RKO (cell line): Measurements from ENCODE around the gene SPOUT1.

Experiments
- DNase-seq: peaks from one replicate; pipeline ENCODE4 v3.0.0-alpha.2; 2016; ENCODE audit warnings: low spot score

SPOUT1 gene

GRCh38 chr9:128836509-128837145 lies 7.0 kb upstream of the SPOUT1 start:
- no peak for DNase-seq

GRCh38 chr9:128835246-128836210 lies 5.9 kb upstream of the SPOUT1 start:
- DNase-seq = no peak

DNA sequence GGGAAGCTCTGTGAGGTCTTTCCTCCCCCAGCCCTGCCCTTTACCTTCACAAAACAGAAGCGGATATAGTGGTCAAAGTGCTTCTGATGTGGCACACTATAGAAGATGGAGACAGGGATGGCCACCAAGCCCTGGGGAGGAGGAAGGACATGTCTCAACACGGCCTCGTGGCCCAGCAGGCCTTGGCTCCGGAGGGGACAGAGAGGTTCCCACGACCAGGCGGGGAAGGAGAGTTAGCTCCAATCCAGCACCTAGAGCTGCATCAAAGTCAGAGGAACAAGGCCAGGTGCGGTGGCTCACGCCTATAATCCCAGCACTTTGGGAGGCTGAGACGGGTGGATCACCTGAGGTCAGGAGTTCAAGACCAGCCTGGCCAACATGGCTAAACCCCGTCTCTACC lies 4.1 kb upstream of the SPOUT1 start:
- no peak for DNase-seq

- peak; percentile 58 for DNase-seq
Measured at GRCh38 chr9:128828719-128829452, 708 bp downstream of the SPOUT1 start.

- DNase-seq = no peak
Measured at GRCh38 chr9:128828267-128828666, 1.3 kb downstream of the SPOUT1 start.

DNA sequence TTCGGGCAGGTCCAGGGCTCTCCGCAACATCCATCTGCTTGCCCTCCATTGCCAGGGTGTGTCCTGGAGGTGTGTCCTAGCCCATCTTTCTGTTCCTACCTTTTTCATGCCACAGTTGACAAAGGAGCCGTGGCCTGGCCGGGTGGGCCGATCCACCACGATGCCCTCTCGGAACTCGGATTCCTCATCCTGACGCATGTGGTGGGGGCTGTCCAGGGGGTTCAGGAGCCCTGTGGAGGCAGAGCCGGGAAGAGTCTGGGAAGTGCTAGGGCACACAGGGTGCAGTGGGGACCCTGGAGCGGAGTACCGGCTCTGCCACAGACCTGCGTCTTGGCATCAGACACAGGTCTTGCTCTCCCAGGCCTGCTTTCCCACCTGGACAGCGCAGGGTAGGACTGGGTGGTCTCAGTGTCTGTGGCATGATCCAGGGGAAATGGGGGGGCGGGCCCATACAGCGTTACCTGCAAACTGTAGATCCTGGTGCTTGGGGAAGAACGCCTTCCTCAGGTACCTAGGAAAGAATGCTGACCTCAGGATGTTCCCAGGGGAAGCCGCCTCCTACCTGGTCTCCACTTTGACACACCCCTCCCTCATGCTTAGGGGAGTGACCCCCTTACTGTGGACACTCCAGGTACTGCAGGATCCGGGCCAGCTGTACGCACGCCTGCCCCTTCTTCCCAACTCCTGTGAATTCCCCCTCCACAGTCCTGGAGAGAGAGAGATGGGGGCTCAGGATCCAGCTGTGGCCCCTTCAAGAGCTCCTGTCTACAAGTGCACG lies 3.5 kb downstream of the SPOUT1 start:
- no peak for DNase-seq

GRCh38 chr9:128824911-128825310 lies 4.7 kb downstream of the SPOUT1 start:
- no peak for DNase-seq

GRCh38 chr9:128823903-128824406 lies 5.6 kb downstream of the SPOUT1 start:
- DNase-seq = no peak

GRCh38 chr9:128823362-128823902 lies 6.2 kb downstream of the SPOUT1 start:
- DNase-seq = no peak

- DNase-seq = no peak
Measured at GRCh38 chr9:128822407-128823042, 7.1 kb downstream of the SPOUT1 start.

DNA sequence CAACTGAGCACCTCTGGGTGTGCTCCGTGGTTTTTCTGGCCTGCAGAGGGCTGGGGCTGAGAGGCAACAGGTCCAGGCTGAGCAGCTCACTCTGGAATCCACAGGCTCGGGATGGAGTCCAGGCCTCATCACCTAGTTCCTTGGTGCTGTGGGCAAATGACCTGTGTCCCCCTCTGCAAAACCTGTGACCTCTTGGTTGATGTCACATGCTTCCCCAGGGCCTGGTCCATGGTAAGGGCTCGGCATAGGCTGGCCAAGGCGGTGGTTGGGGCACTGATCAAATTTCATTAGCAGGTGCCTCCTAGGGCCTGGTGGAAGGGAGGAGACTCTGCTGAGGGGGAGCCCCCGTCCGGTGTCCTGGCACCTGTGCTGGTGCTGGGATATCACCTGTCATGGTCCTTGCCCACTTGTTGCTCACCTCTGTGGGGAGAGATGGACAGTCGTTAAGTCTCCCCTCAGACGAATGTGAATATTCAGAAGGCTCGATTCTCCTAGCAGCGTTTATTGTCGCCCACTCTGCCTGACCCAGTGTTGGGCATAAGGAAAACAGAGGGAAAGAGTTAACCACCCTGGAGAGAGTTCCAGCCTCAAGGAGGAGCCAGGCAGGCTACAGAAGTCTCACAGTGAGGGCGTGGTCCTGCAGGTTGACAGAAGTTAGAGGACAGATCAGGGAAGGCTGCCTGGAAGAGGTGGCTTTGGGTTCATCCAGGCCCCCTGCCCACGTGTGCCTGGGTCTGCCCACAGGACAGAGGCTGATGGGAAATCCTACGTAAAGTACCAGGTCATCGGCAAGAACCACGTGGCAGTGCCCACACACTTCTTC lies 7.8 kb downstream of the SPOUT1 start:
- no peak for DNase-seq

GRCh38 chr9:128820665-128821583 lies 8.7 kb downstream of the SPOUT1 start:
- no peak for DNase-seq

DNA sequence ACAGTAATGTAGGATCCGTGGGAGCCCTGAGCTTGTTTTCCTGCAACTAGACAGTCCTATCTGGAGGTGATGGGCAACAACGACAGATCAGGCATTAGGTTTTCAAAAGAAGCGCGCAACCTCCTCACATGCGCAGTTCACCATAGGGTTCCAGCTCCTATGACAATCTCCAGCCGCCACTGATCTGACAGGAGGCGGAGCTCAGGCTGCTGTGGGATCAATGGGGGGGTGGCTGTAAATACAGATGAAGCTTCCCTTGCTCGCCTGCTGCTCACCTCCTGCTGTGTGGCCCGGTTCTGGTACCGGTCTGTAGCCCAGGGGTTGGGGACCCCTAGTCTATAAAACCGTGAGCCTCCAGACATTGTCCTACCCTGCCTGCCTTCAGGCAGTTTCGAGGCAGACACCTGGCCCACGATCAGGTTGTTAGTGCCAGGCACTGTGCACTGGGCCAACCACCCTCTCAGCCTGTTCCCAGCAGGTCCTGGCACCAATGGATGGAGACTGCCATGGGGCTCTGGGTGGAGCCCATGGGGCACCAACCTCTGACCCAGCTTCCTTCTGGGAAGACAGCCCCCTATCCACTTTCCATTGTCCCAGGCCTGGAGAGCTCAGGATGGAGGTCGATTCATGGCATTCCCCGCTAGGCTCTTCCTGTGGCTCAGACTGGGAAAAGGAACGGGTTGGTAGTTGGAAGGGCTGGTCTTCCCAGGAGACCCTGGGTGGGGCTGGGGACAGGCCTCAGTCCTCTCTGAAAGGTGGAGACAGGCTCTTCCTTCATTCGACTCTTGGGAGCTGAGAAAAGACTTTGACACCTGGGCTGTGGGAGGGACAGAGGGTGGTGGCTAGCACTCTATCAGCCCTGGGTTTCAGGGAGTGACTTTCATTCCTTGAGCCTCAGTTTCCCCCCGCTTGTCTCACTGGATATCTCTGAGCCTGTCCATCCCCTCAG lies 9.6 kb downstream of the SPOUT1 start:
- peak; percentile 78 for DNase-seq

DNA sequence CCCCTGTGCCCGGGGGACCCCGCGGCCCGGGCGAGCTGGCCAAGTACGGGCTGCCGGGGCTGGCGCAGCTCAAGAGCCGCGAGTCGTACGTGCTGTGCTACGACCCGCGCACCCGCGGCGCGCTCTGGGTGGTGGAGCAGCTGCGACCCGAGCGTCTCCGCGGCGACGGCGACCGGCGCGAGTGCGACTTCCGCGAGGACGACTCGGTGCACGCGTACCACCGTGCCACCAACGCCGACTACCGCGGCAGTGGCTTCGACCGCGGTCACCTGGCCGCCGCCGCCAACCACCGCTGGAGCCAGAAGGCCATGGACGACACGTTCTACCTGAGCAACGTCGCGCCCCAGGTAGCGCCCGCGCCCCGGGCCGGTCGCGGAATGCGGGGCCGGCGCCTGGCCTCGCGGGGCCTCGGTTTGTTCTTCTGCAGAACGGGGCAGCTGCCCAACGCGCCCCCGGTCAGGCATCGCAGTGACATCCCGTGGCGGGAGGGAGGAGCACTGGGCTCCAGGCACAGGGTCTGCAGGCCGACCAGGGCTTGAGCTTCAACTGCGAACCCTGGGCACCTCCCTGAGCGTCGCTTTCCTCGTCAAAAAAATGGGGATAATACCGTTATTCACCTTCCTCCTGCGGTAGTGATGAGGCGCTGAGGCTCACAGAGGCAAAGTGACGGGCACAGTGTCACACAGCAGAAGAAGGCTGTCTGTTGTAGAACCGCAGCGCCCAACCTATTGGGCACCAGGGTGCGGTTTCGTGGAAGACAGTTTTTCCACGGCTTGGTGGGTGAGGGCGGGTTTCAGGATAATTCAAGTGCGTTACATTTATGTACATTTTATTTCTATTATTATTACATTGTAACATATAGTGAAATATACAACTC lies 10.5 kb downstream of the SPOUT1 start:
- peak; percentile 71 for DNase-seq

DNA sequence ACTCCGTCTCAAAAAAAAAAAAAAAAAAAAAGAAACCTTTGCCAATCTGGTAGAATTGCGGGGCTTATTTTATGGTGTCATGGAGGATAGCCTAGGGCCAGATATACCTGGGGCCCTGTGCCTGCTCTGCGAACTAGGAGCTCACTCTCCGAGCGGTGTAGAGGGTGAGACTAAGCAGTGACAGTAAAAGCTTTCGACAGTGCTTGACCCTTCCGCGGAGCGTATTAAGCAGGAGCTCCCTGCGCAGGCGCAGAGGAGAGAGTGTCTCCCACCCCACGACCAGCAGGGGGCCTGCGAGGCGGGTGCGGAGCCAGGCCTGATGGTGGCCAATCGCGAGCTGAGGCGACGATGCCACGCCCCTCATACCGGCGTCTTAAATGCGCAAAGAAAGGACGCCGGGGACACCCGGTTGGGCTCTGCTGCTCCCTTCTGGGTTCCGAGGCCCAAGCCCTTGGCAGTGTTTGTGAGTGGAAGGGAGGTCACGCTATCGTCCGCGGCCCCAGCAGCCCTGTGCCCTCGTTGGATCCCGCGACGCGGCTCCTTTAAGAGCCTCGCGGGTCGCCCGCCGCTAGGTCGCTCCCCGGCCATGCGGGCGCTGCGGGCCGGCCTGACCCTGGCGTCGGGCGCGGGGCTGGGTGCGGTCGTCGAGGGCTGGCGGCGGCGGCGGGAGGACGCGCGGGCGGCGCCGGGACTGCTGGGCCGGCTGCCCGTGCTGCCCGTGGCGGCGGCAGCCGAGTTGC lies 11.3 kb downstream of the SPOUT1 start, which contains the start of gene ENDOG:
Gene ENDOG (plus strand): TSS at position 402 of the 740 bp plus-strand sequence. CDS start 185 bp downstream, at position 587.
- peak; percentile 99 for DNase-seq

GRCh38 chr9:128810873-128811272 lies 18.7 kb downstream of the SPOUT1 start:
- DNase-seq = no peak
